ENCODE measurements around the gene OSBPL10. TPM values are rescaled to one million over a fixed set of nuclear protein-coding genes. Genes with fewer than 3 reads are reported as not detected.

The OSBPL10 gene
- total and polyA plus RNA-seq, 2 donors (not counting 1 experiment from before 2014, with no cell fraction given) = 88.5 to 310 TPM

DNA sequence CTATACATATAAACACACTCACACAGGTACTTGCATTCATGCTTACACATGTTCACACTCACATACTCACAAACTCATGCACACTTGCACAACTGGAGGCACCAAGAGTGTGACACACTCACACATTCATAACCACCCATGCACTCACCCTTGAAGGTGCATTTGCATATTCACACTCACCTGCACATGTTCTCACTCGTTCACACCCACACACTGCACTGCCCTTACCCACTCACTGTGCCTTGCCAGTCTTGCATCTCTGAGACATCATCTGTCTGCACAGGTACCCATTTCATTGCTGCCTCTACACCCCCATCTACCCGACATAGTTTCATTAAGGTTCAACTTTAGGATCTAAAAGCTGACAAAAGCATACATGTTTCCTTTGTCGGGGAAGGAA, 95.8 kb downstream of the OSBPL10 start:
- Mint-ChIP-seq H3K27me3 (no peaks in the 10 kb centered on the region), H3K4me3 (peak overlapping the region; percentile 73), H3K4me1 (peaks cover 90% of the 10 kb centered on the region), H3K27ac (peak overlapping the region; percentile 75), H3K9me3 (ENCODE audit: insufficient read depth) (peaks cover 2% of the 10 kb centered on the region)
- peaks cover 61 to 67% of the 10 kb centered on the region in 2 donors for H3K4me1 ChIP-seq (ENCODE audit: control insufficient read depth in 2 of 2, insufficient read depth in 2 of 2, low read length in 2 of 2)
- DNase-seq (no peak), ATAC-seq (ENCODE audit: low read depth) (peak; percentile 45)
- TF ChIP-seq, protein P1, sequence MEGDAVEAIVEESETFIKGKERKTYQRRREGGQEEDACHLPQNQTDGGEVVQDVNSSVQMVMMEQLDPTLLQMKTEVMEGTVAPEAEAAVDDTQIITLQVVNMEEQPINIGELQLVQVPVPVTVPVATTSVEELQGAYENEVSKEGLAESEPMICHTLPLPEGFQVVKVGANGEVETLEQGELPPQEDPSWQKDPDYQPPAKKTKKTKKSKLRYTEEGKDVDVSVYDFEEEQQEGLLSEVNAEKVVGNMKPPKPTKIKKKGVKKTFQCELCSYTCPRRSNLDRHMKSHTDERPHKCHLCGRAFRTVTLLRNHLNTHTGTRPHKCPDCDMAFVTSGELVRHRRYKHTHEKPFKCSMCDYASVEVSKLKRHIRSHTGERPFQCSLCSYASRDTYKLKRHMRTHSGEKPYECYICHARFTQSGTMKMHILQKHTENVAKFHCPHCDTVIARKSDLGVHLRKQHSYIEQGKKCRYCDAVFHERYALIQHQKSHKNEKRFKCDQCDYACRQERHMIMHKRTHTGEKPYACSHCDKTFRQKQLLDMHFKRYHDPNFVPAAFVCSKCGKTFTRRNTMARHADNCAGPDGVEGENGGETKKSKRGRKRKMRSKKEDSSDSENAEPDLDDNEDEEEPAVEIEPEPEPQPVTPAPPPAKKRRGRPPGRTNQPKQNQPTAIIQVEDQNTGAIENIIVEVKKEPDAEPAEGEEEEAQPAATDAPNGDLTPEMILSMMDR (IDR thresholded peaks at IDR 0.05) = no peak
- no peak for TF ChIP-seq EZH2 (IDR thresholded peaks at IDR 0.05; ENCODE audit: borderline replicate concordance, insufficient read depth, low read depth, low read length, poor library complexity, severe bottlenecking)
- H4K20me1 ChIP-seq (ENCODE audit: control insufficient read depth, insufficient read depth, low read length, poor library complexity, severe bottlenecking) = peaks cover 60% of the 10 kb centered on the region
- intact Hi-C loops (cut with micrococcal nuclease) = no loop called here
- no peak overlapping the region for H3K27ac ChIP-seq (ENCODE audit: low read length in 2 of 2)
- 0% methylated on average over 1 of the region's 3 CpGs for WGBS (ENCODE audit: insufficient coverage)
- ChIA-PET POLR2A (interaction anchor here (0.7 kb wide), 1 partner anchor 113 kb away, joined by 3 read pairs; no protein-coding TSS in a partner anchor), CTCF (no interaction called here)
- H2AFZ ChIP-seq (ENCODE audit: insufficient read depth, low read depth, low read length, poor library complexity, severe bottlenecking) = no peak overlapping the region
- no peak overlapping the region for H3K9ac ChIP-seq (ENCODE audit: low read length)
- peak overlapping the region in 1 of 5 experiments; percentile 29 for H3K4me3 ChIP-seq (ENCODE audit: control extremely low read depth in 1 of 5, extremely low read depth in 1 of 5, insufficient read depth in 1 of 5, low read depth in 2 of 5, low read length in 4 of 5)
- no peaks in the 10 kb centered on the region for H3K27me3 ChIP-seq (replicated peaks in 1 of 4; ENCODE audit: control extremely low read depth in 1 of 4, control insufficient read depth in 3 of 4, insufficient read depth in 4 of 4, low read length in 3 of 4)
- H3K9me3 ChIP-seq (ENCODE audit: control extremely low read depth in 1 of 3, control insufficient read depth in 2 of 3, insufficient read depth in 1 of 3, low read length in 2 of 3) = peaks cover 0 to 3% (median 0%) of the 10 kb centered on the region in 3 donors
- peaks cover 0 to 5% of the 10 kb centered on the region in 2 experiments for H3K36me3 ChIP-seq (replicated peaks in 1 of 2; ENCODE audit: control extremely low read depth in 1 of 2, control insufficient read depth in 1 of 2, extremely low read depth in 1 of 2, insufficient read depth in 2 of 2, low read length in 1 of 2)
- H3K4me2 ChIP-seq (replicated peaks; ENCODE audit: low read depth, low read length, poor library complexity, severe bottlenecking) = peak overlapping the region; percentile 36
- peaks cover 93% of the 10 kb centered on the region for H3K79me2 ChIP-seq (ENCODE audit: control insufficient read depth, insufficient read depth, low read length)

DNA sequence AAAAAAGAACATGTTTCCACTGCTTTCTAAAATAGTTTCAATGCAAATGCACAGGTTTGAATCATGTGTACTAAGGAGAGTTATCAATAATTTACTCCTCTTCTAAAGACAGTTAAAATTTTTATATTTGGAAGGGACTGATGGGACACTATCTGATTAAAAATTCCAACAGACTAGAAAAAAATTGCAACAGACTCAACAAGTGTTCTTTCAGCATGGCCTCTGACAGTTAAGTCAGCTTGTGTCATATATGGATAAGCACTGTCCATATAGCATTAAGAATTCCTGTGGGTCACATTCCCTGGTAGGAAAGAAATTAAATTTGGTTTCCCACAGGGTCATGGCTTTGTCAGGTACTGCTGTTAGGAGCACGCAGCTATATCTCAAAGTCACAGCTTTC, 96.8 kb downstream of the OSBPL10 start:
- CTCF ChIA-PET = interaction anchor here (0.9 to 1.1 kb wide), 2 partner anchors 262 to 270 kb away, joined by 3 read pairs; no protein-coding TSS in a partner anchor
- ATAC-seq (ENCODE audit: low read depth) = no peak
- no peak for DNase-seq
- Mint-ChIP-seq H3K27me3 (no peaks in the 10 kb centered on the region), H3K27ac (no peak overlapping the region), H3K4me3 (no peak overlapping the region), H3K9me3 (ENCODE audit: insufficient read depth) (peaks cover 2% of the 10 kb centered on the region), H3K4me1 (peaks cover 91% of the 10 kb centered on the region)
- TF ChIP-seq, protein P1 (IDR thresholded peaks at IDR 0.05) = no peak
- no peak for TF ChIP-seq EZH2 (IDR thresholded peaks at IDR 0.05; ENCODE audit: borderline replicate concordance, insufficient read depth, low read depth, low read length, poor library complexity, severe bottlenecking)
- no peaks in the 10 kb centered on the region for H3K27me3 ChIP-seq (replicated peaks in 1 of 4; ENCODE audit: control extremely low read depth in 1 of 4, control insufficient read depth in 3 of 4, insufficient read depth in 4 of 4, low read length in 3 of 4)
- H3K4me2 ChIP-seq (replicated peaks; ENCODE audit: low read depth, low read length, poor library complexity, severe bottlenecking) = peak overlapping the region; percentile 36
- H3K79me2 ChIP-seq (ENCODE audit: control insufficient read depth, insufficient read depth, low read length) = peaks cover 94% of the 10 kb centered on the region
- H3K4me3 ChIP-seq (ENCODE audit: control extremely low read depth in 1 of 5, extremely low read depth in 1 of 5, insufficient read depth in 1 of 5, low read depth in 2 of 5, low read length in 4 of 5) = no peak overlapping the region
- H2AFZ ChIP-seq (ENCODE audit: insufficient read depth, low read depth, low read length, poor library complexity, severe bottlenecking) = no peak overlapping the region
- H3K4me1 ChIP-seq (ENCODE audit: control insufficient read depth in 2 of 2, insufficient read depth in 2 of 2, low read length in 2 of 2) = peaks cover 64 to 76% of the 10 kb centered on the region in 2 donors
- H4K20me1 ChIP-seq (ENCODE audit: control insufficient read depth, insufficient read depth, low read length, poor library complexity, severe bottlenecking) = peaks cover 62% of the 10 kb centered on the region
- WGBS (ENCODE audit: insufficient coverage) = 100% methylated on average over 1 of the region's 1 CpG
- peak overlapping the region in 1 of 2 donors; percentile 8 for H3K27ac ChIP-seq (ENCODE audit: low read length in 2 of 2)
- intact Hi-C loops (cut with micrococcal nuclease) = no loop called here
- peaks cover 0 to 14% of the 10 kb centered on the region in 2 experiments for H3K36me3 ChIP-seq (replicated peaks in 1 of 2; ENCODE audit: control extremely low read depth in 1 of 2, control insufficient read depth in 1 of 2, extremely low read depth in 1 of 2, insufficient read depth in 2 of 2, low read length in 1 of 2)
- peaks cover 0 to 3% (median 0%) of the 10 kb centered on the region in 3 donors for H3K9me3 ChIP-seq (ENCODE audit: control extremely low read depth in 1 of 3, control insufficient read depth in 2 of 3, insufficient read depth in 1 of 3, low read length in 2 of 3)
- no peak overlapping the region for H3K9ac ChIP-seq (ENCODE audit: low read length)
- POLR2A ChIA-PET = interaction anchor here (0.5 kb wide), 1 partner anchor 276 kb away, joined by 5 read pairs; no protein-coding TSS in a partner anchor

Data from B cell (primary cell).